ENCODE data around the gene EPOP.
"Not testable (repeated sequence)": the region's sequence is repeated elsewhere in the genome, so short reads cannot be mapped to it uniquely, and the experiment has no call there.

The EPOP gene

DNA sequence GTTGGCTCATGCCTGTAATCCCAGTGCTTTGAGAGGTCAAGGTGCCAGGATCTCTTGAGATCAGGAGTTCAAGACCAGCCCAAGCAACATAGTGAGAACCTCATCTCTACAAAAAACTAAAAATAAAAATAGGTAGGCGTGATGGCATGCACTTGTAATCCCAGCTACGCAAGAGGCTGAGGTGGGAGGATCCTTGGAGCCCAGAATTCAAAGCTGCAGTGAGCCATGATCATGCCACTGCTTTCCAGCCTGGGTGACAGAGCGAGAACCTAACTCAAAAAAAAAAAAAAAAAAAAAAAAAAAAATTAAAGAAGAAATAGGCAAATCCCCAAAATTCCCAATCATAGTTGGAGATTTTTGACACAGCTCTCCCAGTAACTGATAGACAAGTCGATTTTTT is 36.8 kb downstream of the EPOP start:
- no peak for FAIRE-seq

- no peak for FAIRE-seq
These were observed 38.7 kb downstream of the EPOP start for GRCh38 chr17:38636054-38636453.

- FAIRE-seq: no peak
These were observed 42.4 kb downstream of the EPOP start for GRCh38 chr17:38632334-38632733.

DNA sequence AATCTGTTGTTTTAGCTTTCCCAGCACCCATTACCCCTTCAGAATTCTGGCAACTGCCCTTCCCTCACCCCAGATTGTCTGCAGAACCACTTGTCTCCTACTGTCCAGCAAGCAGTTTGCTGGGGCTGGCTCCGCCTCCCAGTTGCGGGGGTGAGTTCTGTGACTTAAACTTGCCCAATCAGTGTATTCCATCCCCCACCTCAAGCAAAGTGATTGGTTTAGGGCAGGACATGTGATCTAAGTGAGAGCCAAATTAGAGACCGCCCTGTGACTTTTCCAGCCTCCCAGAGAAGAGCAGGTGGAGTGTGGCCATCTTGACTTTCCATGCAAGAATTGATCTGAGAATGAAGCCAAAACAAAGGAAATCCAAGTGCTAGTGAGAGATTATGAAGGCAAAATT is 46.3 kb downstream of the EPOP start:
- no peak for FAIRE-seq

- FAIRE-seq: no peak
These were observed 46.8 kb downstream of the EPOP start for GRCh38 chr17:38627957-38628356.

- not testable (repeated sequence) for FAIRE-seq
These were observed 48.0 kb downstream of the EPOP start for GRCh38 chr17:38626606-38627226.

- no peak for FAIRE-seq
These were observed 49.3 kb downstream of the EPOP start for GRCh38 chr17:38625482-38625881.

- not testable (repeated sequence) for FAIRE-seq
These were observed 49.9 kb downstream of the EPOP start for GRCh38 chr17:38624782-38625355.
